ENCODE data around the gene ZNF385D. TPM values are rescaled to one million over a fixed set of nuclear protein-coding genes. Genes with fewer than 3 reads are reported as not detected.

Gene ZNF385D
- polyA plus RNA-seq, 1 donor (not counting 4 experiments of a cell fraction or from before 2014, with no cell fraction given), result 0.46 TPM

- Histone ChIP-seq H3K27me3 (ENCODE audit: control insufficient read depth, extremely low read depth, insufficient read depth, low read length) (no peaks in the 10 kb centered on the region), H3K4me3 (ENCODE audit: control insufficient read depth in 2 of 3, extremely low read depth in 1 of 3, insufficient read depth in 2 of 3, low read depth in 1 of 3, low read length in 3 of 3) (no peak overlapping the region), H3K4me2 (ENCODE audit: control insufficient read depth, extremely low read depth, insufficient read depth, low read depth, low read length) (no peak overlapping the region), H3K79me2 (ENCODE audit: control insufficient read depth, insufficient read depth, low read length) (no peaks in the 10 kb centered on the region), H3K36me3 (ENCODE audit: control insufficient read depth in 2 of 2, extremely low read depth in 1 of 2, insufficient read depth in 2 of 2, low read length in 2 of 2) (no peaks in the 10 kb centered on the region), H4K20me1 (ENCODE audit: control insufficient read depth, extremely low read depth, insufficient read depth, low read length) (no peaks in the 10 kb centered on the region), H2AFZ (ENCODE audit: control insufficient read depth, low read length) (no peak overlapping the region), H3K9ac (ENCODE audit: control insufficient read depth, extremely low read depth, insufficient read depth, low read length) (no peak overlapping the region), H3K9me3 (ENCODE audit: control insufficient read depth, low read depth, low read length) (no peaks in the 10 kb centered on the region), H3K9me1 (ENCODE audit: control insufficient read depth, extremely low read depth, insufficient read depth, low read length) (no peaks in the 10 kb centered on the region), H3K4me1 (ENCODE audit: control insufficient read depth, extremely low read depth, insufficient read depth, low read length) (no peaks in the 10 kb centered on the region), H3K27ac (ENCODE audit: control insufficient read depth, insufficient read depth, low read length) (no peak overlapping the region)
- DNase-seq (ENCODE audit: low read depth, low spot score) (no peak), FAIRE-seq (no peak)
- dilution Hi-C loops (cut with MboI; ENCODE audit: extremely low pct_ligation_motif_present, low sequenced_read_pairs), result no loop called here
- TF ChIP-seq EZH2 (IDR thresholded peaks at IDR 0.05; ENCODE audit: low read length) (no peak), CTCF (optimal IDR thresholded peaks at IDR 0.05 in 1 of 3, IDR thresholded peaks at IDR 0.05 in 1 of 3, conservative IDR thresholded peaks at IDR 0.05 in 1 of 3; ENCODE audit: extremely low read depth in 1 of 3, insufficient read depth in 2 of 3, low read length in 3 of 3) (no peak)
These were observed 103.0 kb downstream of the ZNF385D start for GRCh38 chr3:21647961-21648360.

- no peak overlapping the region for H3K9ac ChIP-seq (ENCODE audit: control insufficient read depth, extremely low read depth, insufficient read depth, low read length)
- no peaks in the 10 kb centered on the region for H4K20me1 ChIP-seq (ENCODE audit: control insufficient read depth, extremely low read depth, insufficient read depth, low read length)
- H3K27me3 ChIP-seq (ENCODE audit: control insufficient read depth, extremely low read depth, insufficient read depth, low read length), result no peaks in the 10 kb centered on the region
- FAIRE-seq (no peak), DNase-seq (ENCODE audit: low read depth, low spot score) (no peak)
- H3K79me2 ChIP-seq (ENCODE audit: control insufficient read depth, insufficient read depth, low read length), result no peaks in the 10 kb centered on the region
- H3K4me2 ChIP-seq (ENCODE audit: control insufficient read depth, extremely low read depth, insufficient read depth, low read depth, low read length), result no peak overlapping the region
- no peak overlapping the region for H3K4me3 ChIP-seq (ENCODE audit: control insufficient read depth in 2 of 3, extremely low read depth in 1 of 3, insufficient read depth in 2 of 3, low read depth in 1 of 3, low read length in 3 of 3)
- no peaks in the 10 kb centered on the region for H3K9me3 ChIP-seq (ENCODE audit: control insufficient read depth, low read depth, low read length)
- H3K9me1 ChIP-seq (ENCODE audit: control insufficient read depth, extremely low read depth, insufficient read depth, low read length), result no peaks in the 10 kb centered on the region
- no peak overlapping the region for H2AFZ ChIP-seq (ENCODE audit: control insufficient read depth, low read length)
- dilution Hi-C loops (cut with MboI; ENCODE audit: extremely low pct_ligation_motif_present, low sequenced_read_pairs), result no loop called here
- H3K27ac ChIP-seq (ENCODE audit: control insufficient read depth, insufficient read depth, low read length), result no peak overlapping the region
- no peaks in the 10 kb centered on the region for H3K36me3 ChIP-seq (ENCODE audit: control insufficient read depth in 2 of 2, extremely low read depth in 1 of 2, insufficient read depth in 2 of 2, low read length in 2 of 2)
- TF ChIP-seq EZH2 (IDR thresholded peaks at IDR 0.05; ENCODE audit: low read length) (no peak), CTCF (optimal IDR thresholded peaks at IDR 0.05 in 1 of 3, IDR thresholded peaks at IDR 0.05 in 1 of 3, conservative IDR thresholded peaks at IDR 0.05 in 1 of 3; ENCODE audit: extremely low read depth in 1 of 3, insufficient read depth in 2 of 3, low read length in 3 of 3) (no peak)
- H3K4me1 ChIP-seq (ENCODE audit: control insufficient read depth, extremely low read depth, insufficient read depth, low read length), result no peaks in the 10 kb centered on the region
These were observed 105.7 kb downstream of the ZNF385D start for GRCh38 chr3:21645121-21645897.

All from keratinocyte (primary cell).